Activated T-helper 1 cell treated with anti-CD3 and anti-CD28 coated beads, Interleukin-2, amount 50 U/mL, for 16 hours (primary cell): ENCODE results near the gene CXCL9.
"Not testable (repeated sequence)": the region's sequence is repeated elsewhere in the genome, so short reads cannot be mapped to it uniquely, and the experiment has no call there.

Source experiments
- DNase-seq, 2 donors: peaks; one replicate each; pipeline ENCODE4 v3.0.0-alpha.2; 2020; ENCODE audit warnings: low read depth in 1 of 2, low spot score in 1 of 2

The CXCL9 gene

DNA sequence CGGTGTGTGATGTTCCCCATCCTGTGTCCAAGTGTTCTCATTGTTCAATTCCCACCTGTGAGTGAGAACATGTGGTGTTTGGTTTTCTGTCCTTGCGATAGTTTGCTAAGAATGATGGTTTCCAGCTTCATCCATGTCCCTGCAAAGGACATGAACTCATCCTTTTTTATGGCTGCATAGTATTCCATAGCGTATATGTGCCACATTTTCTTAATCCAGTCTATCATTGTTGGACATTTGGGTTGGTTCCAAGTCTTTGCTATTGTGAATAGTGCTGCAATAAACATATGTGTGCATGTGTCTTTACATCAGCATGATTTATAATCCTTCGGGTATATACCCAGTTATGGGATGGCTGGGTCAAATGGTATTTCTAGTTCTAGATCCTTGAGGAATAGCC, 45.2 kb downstream of the CXCL9 start:
- DNase-seq, result not testable (repeated sequence)

DNA sequence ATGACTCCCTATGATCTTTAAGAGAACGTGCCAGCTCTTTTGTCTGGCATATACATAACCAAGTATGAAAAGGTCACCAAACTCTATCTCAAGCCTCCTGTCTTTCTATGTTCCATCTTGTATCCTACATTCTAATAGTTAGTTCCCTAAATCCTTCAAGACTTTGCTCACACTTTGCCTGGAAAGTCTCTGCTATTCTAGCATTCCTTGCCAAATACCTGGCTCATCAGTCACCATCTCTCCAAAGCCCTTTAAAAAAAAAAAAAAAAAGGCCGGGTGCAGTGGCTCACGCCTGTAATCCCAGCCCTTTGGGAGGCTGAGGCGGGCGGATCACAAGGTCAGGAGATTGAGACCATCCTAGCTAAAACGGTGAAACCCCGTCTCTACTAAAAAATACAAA, 48.8 kb downstream of the CXCL9 start:
- not testable (repeated sequence) for DNase-seq

DNA sequence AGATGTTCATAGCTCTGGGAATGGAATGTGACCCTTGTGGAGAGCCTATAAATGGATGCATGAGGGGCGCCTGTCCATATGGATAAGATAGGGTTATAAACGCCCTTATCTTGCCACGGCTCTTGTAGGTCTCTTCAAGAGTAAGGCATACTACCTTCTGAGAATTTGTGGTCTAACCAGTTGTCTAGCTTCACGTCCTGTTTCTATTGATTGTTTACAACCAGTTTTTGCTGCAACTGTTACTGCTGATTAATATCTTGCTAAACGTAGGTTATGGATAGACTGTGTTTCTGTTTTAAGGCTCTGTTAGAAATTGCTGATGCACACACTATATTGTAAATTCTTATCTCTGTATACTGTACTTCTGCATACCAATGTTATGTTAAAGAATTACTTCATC, 52.5 kb downstream of the CXCL9 start:
- not testable (repeated sequence) for DNase-seq

DNA sequence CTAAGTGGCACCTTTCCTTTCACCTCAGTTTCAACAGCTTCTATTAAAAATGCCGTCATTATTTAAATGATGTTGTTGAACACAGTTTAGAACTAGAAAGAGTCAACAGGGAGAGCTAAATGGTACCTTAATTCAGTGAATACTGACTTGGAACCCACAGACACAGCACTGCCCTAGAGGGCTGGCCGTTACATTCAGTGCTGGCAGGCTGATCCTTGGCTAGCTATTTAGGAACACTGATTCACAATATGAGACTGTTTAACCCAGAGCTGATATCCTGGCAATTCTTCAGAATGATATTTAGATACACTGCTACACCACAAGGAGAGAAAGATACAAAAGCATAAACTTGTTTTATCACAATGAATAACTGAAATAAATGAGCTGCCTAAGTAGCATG, 53.8 kb downstream of the CXCL9 start:
- DNase-seq, result no peak
